ENCODE results near the gene PACSIN2. TPM values are rescaled to one million over a fixed set of nuclear protein-coding genes. Genes with fewer than 3 reads are reported as not detected.

The PACSIN2 gene
- total RNA-seq, 2 experiments from 2014 or later, result 35.0 to 35.9 TPM

DNA sequence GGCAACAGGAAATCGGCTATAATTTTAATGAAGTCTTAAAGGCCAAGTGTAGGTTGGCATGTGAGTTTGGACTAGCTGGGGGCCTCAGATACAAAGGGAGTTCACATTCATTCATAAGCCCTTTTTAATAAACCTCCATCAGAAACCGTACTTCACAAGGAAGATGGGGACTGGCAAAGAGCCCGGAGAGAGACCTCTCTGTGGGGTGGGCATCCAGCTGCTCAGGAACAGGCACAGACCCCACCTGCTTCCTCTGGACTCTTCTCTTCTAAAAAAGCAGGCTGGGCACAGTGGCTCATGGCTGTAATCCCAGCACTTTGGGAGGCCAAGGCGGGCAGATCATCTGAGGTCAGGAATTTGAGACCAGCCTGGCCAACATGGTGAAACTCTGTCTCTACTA, 154.0 kb downstream of the PACSIN2 start:
- Mint-ChIP-seq H3K27ac (no peak overlapping the region), H3K4me3 (no peak overlapping the region), H3K4me1 (ENCODE audit: low read depth) (peaks cover 19% of the 10 kb centered on the region), H3K27me3 (no peaks in the 10 kb centered on the region), H3K36me3 (peaks cover 10% of the 10 kb centered on the region), H3K9me3 (peaks cover 20% of the 10 kb centered on the region)
- intact Hi-C loops (cut with micrococcal nuclease), result loop anchor here (5.0 to 10.0 kb wide), 2 partner anchors 71 to 76 kb away; no protein-coding TSS in a partner anchor
- POLR2A ChIA-PET, result no interaction called here
- DNase-seq, result no peak
- CTCF ChIA-PET, result interaction anchor here (0.6 kb wide), 1 partner anchor 31 kb away, joined by 4 read pairs; no protein-coding TSS in a partner anchor

DNA sequence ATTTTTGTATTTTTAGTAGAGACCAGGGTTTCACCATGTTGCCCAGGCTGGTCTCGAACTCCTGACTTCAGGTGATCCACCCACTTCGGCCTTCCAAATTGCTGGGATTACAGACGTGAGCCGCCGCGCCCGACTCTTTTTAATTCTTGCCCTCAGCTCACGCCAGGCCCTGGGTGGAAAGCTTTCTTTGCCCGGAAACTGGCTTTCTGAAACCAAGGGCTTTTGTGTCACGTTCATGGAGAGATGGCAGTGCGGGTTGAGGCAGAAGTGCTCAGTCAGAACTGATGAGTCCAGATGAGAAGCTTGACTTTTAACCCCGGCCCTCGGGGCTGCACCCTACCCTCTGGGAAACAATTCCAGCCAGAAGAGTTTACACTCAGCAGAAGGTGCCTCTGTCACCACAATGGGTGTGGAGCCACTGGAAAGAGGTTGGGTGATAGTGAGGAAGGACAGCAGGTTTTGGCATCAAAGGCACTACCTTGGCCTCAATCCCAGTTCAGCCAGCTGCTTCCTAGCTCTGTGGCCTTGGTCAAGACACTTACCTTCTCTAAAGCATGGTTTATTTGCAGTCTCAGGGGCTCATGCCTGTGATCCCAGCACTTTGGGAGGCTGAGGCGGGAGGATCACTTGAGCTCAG, 157.0 kb downstream of the PACSIN2 start:
- intact Hi-C loops (cut with micrococcal nuclease), result loop anchor here (2.0 to 5.0 kb wide), 3 partner anchors 159 to 329 kb away; partner anchors contain the start of genes PACSIN2, POLDIP3 and TTLL12
- H3K36me3 Mint-ChIP-seq, result no peaks in the 10 kb centered on the region
- H3K9me3 Mint-ChIP-seq, result peaks cover 4% of the 10 kb centered on the region
- H3K27me3 Mint-ChIP-seq, result no peaks in the 10 kb centered on the region
- H3K4me1 Mint-ChIP-seq (ENCODE audit: low read depth), result peaks cover 12% of the 10 kb centered on the region
- ChIA-PET POLR2A (no interaction called here), CTCF (interaction anchor here (0.6 to 5.6 kb wide), 5 partner anchors 9 to 330 kb away, joined by 3 to 39 read pairs (median 3); partner anchors contain the start of gene PACSIN2)
- DNase-seq, result no peak
- H3K4me3 Mint-ChIP-seq, result no peak overlapping the region
- H3K27ac Mint-ChIP-seq, result no peak overlapping the region

DNA sequence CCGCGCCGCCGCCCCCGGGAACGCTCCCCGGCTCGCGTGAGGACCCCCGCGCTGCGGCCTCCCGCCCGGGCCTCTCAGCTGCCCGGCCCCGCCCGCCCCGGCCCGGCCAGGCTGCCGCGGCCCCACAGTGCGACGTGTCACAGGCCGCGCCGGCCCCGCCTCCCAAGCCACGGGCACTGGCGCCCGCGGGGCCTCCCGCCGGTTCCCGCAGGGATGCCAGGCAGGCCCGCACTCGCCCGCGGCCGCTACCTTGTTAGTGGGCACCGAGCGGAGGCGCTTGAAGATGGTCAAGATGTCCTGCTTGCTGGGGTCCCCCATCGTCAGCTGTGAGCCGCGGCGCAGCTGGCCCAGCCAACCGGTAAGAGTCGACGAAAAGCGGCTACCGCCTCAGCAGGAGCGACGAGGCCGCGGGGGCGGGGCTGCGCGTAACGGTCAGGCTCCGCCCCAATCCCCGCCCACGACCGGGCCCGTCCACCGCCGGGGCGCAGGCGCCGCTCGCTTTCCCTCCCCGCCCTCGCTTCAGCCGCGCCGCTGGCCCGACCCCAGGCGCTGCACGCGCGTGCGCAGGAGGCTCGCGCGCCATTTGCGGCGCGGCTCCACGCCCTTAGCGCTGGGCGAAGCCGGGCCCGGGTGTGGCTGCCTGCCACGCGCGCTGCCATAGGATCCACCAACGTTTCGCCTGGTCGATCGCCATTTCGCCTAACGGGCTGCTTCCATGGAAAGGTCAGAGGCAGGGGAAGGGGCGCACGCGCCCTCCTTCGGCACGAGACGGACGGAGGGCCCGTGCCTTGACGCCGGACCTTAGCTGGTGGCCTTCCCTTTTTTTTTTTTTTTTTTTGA, 157.9 kb downstream of the PACSIN2 start, which contains the start of gene ARFGAP3:
Gene ARFGAP3, minus strand, starts transcription at position 409 of the 840 bp plus-strand sequence. Its CDS starts 91 bp downstream, at position 318.
- CTCF ChIA-PET, result interaction anchor here (0.6 to 5.6 kb wide), 6 partner anchors 10 to 331 kb away, joined by 3 to 39 read pairs (median 3); partner anchors contain the start of gene PACSIN2
- intact Hi-C loops (cut with micrococcal nuclease), result loop anchor here (2.0 to 5.0 kb wide), 3 partner anchors 160 to 330 kb away; partner anchors contain the start of genes PACSIN2, POLDIP3 and TTLL12
- POLR2A ChIA-PET, result interaction anchor here (0.8 to 2.2 kb wide), 5 partner anchors 10 to 242 kb away, joined by 3 to 13 read pairs (median 10); partner anchors contain the start of genes CYB5R3, PACSIN2 and POLDIP3
- Mint-ChIP-seq H3K27ac (peak within 1 kb of the TSS; percentile 90), H3K4me3 (peak within 1 kb of the TSS; percentile 86), H3K27me3 (no peaks in the 10 kb centered on the region), H3K4me1 (ENCODE audit: low read depth) (peaks cover 10% of the 10 kb centered on the region), H3K9me3 (peaks cover 3% of the 10 kb centered on the region), H3K36me3 (no peaks in the 10 kb centered on the region)
- peak; percentile 96 for DNase-seq

DNA sequence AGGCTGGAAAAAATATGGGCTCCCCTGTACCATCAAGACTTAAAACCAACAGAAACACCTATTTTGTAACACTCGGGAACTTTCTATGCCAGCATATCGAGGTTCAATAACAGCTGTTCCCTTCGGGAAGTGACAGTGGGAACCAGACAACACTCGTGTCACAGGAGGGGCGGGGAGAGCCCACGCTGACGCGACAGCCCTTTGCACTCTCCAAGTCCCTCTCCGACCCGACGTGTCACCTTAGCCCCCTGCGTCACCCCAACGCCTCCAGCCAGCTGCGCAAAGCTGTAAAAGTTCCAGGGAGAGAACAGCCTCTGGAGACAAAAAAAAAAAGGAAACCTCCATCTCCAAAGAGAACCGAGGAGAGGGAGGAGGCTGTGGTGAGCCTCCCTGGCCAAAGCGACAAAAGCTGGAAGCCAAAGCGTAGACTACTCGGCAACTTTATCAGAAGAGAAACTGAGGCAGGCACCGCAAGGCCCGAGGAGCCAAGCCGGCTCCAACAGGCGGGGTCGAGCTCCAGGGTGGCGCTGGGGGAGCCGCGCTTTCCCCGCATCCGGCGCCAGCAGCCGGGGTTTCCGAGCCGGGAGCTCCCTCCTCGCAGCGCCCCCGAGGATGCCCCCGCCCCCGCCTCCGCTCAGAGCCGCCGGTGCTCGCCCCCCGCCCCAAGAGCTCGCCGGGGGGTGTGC, 158.6 kb downstream of the PACSIN2 start:
- Mint-ChIP-seq H3K4me1 (ENCODE audit: low read depth) (peaks cover 8% of the 10 kb centered on the region), H3K36me3 (no peaks in the 10 kb centered on the region), H3K4me3 (peak overlapping the region; percentile 86), H3K27ac (peak overlapping the region; percentile 90), H3K27me3 (no peaks in the 10 kb centered on the region), H3K9me3 (no peaks in the 10 kb centered on the region)
- POLR2A ChIA-PET, result interaction anchor here (0.8 to 2.2 kb wide), 5 partner anchors 11 to 241 kb away, joined by 3 to 13 read pairs (median 10); partner anchors contain the start of genes CYB5R3, PACSIN2 and POLDIP3
- peak; percentile 68 for DNase-seq
- CTCF ChIA-PET, result interaction anchor here (0.6 to 5.6 kb wide), 5 partner anchors 11 to 278 kb away, joined by 3 to 39 read pairs (median 3); no protein-coding TSS in a partner anchor
- intact Hi-C loops (cut with micrococcal nuclease), result loop anchor here (2.0 to 5.0 kb wide), 3 partner anchors 161 to 330 kb away; partner anchors contain the start of genes PACSIN2, POLDIP3 and TTLL12

DNA sequence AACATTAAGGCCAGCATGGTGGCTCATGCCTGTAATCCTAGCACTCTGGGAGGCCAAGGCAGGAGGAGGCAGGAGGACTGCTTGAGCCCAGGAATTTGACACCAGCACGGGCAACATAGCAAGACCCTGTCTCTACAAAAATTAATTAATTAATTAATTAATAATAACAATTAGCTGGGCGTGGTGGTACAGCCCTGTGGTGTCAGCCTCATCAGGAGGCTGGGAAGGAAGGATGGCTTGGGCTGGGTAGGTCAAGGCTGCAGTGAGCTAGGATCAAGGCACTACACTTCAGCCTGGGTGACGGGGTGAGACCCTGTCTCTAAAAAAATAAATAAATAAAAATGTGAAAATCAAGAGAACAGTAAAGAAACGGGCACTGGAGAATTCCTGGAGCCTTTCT, 159.2 kb downstream of the PACSIN2 start:
- intact Hi-C loops (cut with micrococcal nuclease), result loop anchor here (2.0 to 5.0 kb wide), 3 partner anchors 162 to 331 kb away; partner anchors contain the start of genes PACSIN2, POLDIP3 and TTLL12
- DNase-seq, result no peak
- Mint-ChIP-seq H3K36me3 (no peaks in the 10 kb centered on the region), H3K27ac (peak overlapping the region; percentile 90), H3K9me3 (no peaks in the 10 kb centered on the region), H3K4me3 (peak overlapping the region; percentile 86), H3K4me1 (ENCODE audit: low read depth) (peaks cover 8% of the 10 kb centered on the region), H3K27me3 (no peaks in the 10 kb centered on the region)
- ChIA-PET POLR2A (interaction anchor here (0.7 to 2.2 kb wide), 4 partner anchors 12 to 268 kb away, joined by 3 to 13 read pairs (median 11); partner anchors contain the start of genes PACSIN2 and POLDIP3), CTCF (interaction anchor here (0.7 to 5.6 kb wide), 3 partner anchors 12 to 178 kb away, joined by 3 to 39 read pairs (median 7); no protein-coding TSS in a partner anchor)

DNA sequence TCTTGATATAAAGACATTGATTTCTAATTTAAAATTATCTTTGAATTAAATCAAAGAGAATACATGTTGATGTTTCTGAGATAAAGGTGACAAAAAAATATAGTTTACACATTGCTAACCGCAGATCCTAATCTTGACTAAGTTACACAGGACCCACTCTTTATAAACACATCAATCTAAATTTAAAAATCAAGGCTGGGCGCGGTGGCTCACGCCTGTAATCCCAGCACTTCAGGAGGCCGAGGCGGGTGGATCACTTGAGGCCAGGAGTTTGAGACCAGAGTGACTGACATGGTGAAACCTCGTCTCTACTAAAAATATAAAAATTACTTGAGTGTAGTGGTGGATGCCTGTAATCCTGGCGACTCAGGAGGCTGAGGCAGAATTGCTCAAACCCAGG, 159.7 kb downstream of the PACSIN2 start:
- no peak for DNase-seq
- no peaks in the 10 kb centered on the region for H3K9me3 Mint-ChIP-seq
- peak overlapping the region; percentile 35 for H3K4me3 Mint-ChIP-seq
- no peaks in the 10 kb centered on the region for H3K36me3 Mint-ChIP-seq
- intact Hi-C loops (cut with micrococcal nuclease), result loop anchor here (5.0 kb wide), 1 partner anchor 162 kb away; the partner anchor contains the start of gene PACSIN2
- ChIA-PET POLR2A (interaction anchor here (0.7 to 2.2 kb wide), 3 partner anchors 240 to 296 kb away, joined by 3 to 13 read pairs (median 5); partner anchors contain the start of genes POLDIP3 and TSPO), CTCF (interaction anchor here (0.8 to 5.6 kb wide), 3 partner anchors 12 to 178 kb away, joined by 6 to 39 read pairs (median 7); no protein-coding TSS in a partner anchor)
- peaks cover 8% of the 10 kb centered on the region for H3K4me1 Mint-ChIP-seq (ENCODE audit: low read depth)
- H3K27me3 Mint-ChIP-seq, result no peaks in the 10 kb centered on the region
- H3K27ac Mint-ChIP-seq, result no peak overlapping the region

DNA sequence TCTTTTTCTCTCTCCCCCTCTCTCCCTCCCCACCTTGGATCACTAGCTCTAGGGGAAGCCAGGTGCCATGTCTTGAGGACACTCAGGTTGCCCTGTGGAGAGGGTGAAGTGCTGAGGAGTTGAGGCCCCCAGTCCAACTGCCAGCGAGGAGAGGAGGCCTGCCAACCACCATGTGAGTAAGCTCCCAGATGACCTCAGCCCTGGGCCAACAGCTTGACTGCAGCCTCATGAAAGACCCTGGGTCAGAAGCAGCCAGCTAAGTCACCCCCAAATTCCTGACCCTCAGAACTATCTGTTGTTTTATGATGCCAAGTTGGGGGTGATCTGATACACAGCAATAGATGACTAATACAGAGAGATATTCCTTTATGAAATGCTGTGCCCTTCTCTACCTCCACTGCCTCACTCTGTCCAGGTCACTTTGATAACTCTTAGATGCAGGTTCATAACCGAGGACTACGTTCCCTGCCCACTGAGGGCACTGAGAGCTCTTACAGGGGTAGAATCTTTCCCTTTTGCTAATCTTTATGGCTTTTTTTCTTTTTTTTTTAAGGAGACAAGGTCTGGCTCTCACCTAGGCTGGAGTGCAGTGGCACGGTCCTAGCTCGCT, 165.9 kb downstream of the PACSIN2 start:
- Mint-ChIP-seq H3K27ac (no peak overlapping the region), H3K36me3 (peaks cover 11% of the 10 kb centered on the region), H3K9me3 (no peaks in the 10 kb centered on the region), H3K27me3 (no peaks in the 10 kb centered on the region), H3K4me1 (ENCODE audit: low read depth) (peaks cover 4% of the 10 kb centered on the region), H3K4me3 (no peak overlapping the region)
- CTCF ChIA-PET, result no interaction called here
- intact Hi-C loops (cut with micrococcal nuclease), result no loop called here
- POLR2A ChIA-PET, result no interaction called here
- no peak for DNase-seq

DNA sequence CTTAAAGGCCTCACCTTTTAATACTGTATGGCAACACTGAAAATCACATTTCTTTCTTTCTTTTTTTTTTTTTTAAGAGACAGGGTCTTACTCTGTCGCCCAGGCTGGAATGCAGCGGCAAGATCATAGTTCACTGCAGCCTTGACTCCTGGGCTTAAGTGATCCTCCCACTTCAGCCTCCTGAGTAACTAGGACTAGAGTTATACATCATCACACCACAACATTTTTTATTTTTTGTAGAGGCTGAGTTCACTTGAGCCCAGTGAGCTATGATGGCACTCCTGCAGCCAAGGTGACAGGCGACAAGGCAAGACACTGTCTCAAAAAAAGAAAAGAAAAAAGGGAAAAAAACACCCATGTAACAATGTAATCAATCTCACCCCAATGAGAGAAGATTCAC, 167.8 kb downstream of the PACSIN2 start:
- ChIA-PET POLR2A (no interaction called here), CTCF (interaction anchor here (0.7 to 0.9 kb wide), 2 partner anchors 11 to 214 kb away, joined by 3 read pairs; no protein-coding TSS in a partner anchor)
- no peak overlapping the region for H3K27ac Mint-ChIP-seq
- H3K36me3 Mint-ChIP-seq, result peaks cover 15% of the 10 kb centered on the region
- H3K4me3 Mint-ChIP-seq, result no peak overlapping the region
- no peak for DNase-seq
- peaks cover 11% of the 10 kb centered on the region for H3K4me1 Mint-ChIP-seq (ENCODE audit: low read depth)
- no peaks in the 10 kb centered on the region for H3K27me3 Mint-ChIP-seq
- intact Hi-C loops (cut with micrococcal nuclease), result no loop called here
- H3K9me3 Mint-ChIP-seq, result no peaks in the 10 kb centered on the region

DNA sequence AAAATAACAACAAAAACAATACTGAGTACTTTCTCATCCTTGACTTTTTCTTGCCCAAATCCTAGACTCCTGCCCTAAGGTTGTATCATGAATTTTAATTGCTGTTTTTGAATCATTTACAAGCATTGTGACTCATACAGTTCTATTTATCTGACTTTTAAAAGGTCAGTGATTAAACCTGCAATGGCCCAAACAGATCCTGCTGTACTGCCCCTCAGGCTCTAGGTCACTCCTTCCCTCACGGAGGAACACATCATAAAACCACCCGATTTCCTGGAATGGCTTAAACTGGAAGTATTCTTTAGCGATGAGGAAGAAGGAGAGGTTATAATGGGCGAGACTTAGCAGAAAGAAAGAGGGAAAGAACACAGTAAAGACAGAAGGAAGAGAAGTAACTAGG, 170.2 kb downstream of the PACSIN2 start:
- DNase-seq, result no peak
- H3K4me3 Mint-ChIP-seq, result no peak overlapping the region
- peaks cover 14% of the 10 kb centered on the region for H3K4me1 Mint-ChIP-seq (ENCODE audit: low read depth)
- H3K27ac Mint-ChIP-seq, result no peak overlapping the region
- peaks cover 15% of the 10 kb centered on the region for H3K36me3 Mint-ChIP-seq
- H3K9me3 Mint-ChIP-seq, result no peaks in the 10 kb centered on the region
- no peaks in the 10 kb centered on the region for H3K27me3 Mint-ChIP-seq
- CTCF ChIA-PET, result no interaction called here
- POLR2A ChIA-PET, result interaction anchor here (1.0 kb wide), 1 partner anchor 29 kb away, joined by 3 read pairs; no protein-coding TSS in a partner anchor
- intact Hi-C loops (cut with micrococcal nuclease), result no loop called here

DNA sequence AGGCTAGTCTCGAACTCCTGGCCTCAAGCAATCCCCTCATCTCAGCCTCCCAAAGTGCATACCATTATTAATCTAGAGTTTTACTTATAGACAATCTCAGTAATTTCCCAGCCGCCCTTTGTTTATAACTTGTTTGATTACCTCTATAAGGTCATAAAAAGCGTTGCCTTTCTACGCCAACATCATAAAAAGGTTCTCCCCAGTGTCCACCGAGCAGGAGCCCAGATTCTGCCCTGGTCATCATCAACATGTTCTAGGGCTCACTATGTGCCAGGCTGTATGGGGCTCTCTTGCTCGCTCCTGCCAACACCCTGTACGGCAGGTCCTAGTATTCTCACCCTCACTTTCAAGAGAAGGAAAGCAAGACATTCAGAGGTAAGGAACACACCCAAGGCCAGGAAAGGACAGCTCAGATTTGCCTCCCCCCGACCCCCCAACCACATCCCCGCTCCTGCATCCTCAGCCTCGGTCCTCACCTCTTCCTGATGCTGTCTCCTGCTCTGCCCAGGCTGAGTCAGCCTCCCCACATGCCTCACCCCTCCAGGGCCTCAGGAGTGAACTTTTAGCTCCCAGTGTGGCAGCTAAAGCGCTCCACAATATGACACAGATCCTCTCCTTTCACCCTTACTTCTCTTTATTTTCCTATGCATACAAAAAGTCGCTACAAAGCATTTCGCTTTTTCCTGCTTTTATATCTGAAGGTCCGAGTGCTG, 172.1 kb downstream of the PACSIN2 start:
- CTCF ChIA-PET, result interaction anchor here (2.1 kb wide), 1 partner anchor 25 kb away, joined by 7 read pairs; no protein-coding TSS in a partner anchor
- H3K36me3 Mint-ChIP-seq, result peaks cover 15% of the 10 kb centered on the region
- no peaks in the 10 kb centered on the region for H3K27me3 Mint-ChIP-seq
- no peak overlapping the region for H3K4me3 Mint-ChIP-seq
- intact Hi-C loops (cut with micrococcal nuclease), result no loop called here
- no peak overlapping the region for H3K27ac Mint-ChIP-seq
- H3K4me1 Mint-ChIP-seq (ENCODE audit: low read depth), result peaks cover 14% of the 10 kb centered on the region
- no peak for DNase-seq
- H3K9me3 Mint-ChIP-seq, result no peaks in the 10 kb centered on the region
- POLR2A ChIA-PET, result no interaction called here

Measured in activated CD4-positive, alpha-beta memory T cell treated with anti-CD3 and anti-CD28 coated beads for 36 hours (primary cell).